ENCODE results near the gene HSD11B2. TPM values are rescaled to one million over a fixed set of nuclear protein-coding genes. Genes with fewer than 3 reads are reported as not detected.
A peak's percentile ranks its signal among the peaks of the same experiment; 100 is the strongest.

HSD11B2 gene
- total RNA-seq, 1 experiment from 2014 or later, result 5.3 TPM

- no TSS peak for BruUV-seq (replicated peaks)
These were observed 29.2 kb downstream of the HSD11B2 start for GRCh38 chr16:67460168-67460567.

GRCh38 chr16:67460961-67461360 lies 30.0 kb downstream of the HSD11B2 start:
- H4K20me1 ChIP-seq (ENCODE audit: insufficient read depth), result peaks cover 50% of the 10 kb centered on the region
- POLR2A ChIA-PET (ENCODE audit: unreplicated experiment), result no interaction called here

More at GRCh38 chr16:67460168-67460567, 29.2 kb downstream of the HSD11B2 start:
- Histone ChIP-seq H3K9me3 (ENCODE audit: insufficient read depth, low read depth) (no peaks in the 10 kb centered on the region), H3K79me2 (ENCODE audit: low read depth) (peaks cover 16% of the 10 kb centered on the region; the same call in 1 of the 2 replicates), H3K36me3 (ENCODE audit: low read depth) (no peaks in the 10 kb centered on the region), H3K9me2 (ENCODE audit: insufficient read depth) (no peaks in the 10 kb centered on the region), H3K27ac (no peak overlapping the region), H3K4me3 (no peak overlapping the region), H3K4me2 (no peak overlapping the region), H3K27me3 (ENCODE audit: insufficient read depth, low read depth) (no peaks in the 10 kb centered on the region), H3F3A (ENCODE audit: insufficient read depth, low read depth) (no peaks in the 10 kb centered on the region), H3K4me1 (replicated peaks; ENCODE audit: insufficient read depth) (no peaks in the 10 kb centered on the region), H4K20me1 (ENCODE audit: insufficient read depth) (peaks cover 46% of the 10 kb centered on the region), H2AFZ (no peak overlapping the region)
- intact Hi-C loops (cut with micrococcal nuclease; ENCODE audit: unreplicated experiment), result loop anchor here (10.0 kb wide), 2 partner anchors 265 to 565 kb away; partner anchors contain the start of genes E2F4, ELMO3 and EXOC3L1
- CTCF ChIA-PET, result interaction anchor here (0.6 kb wide), 1 partner anchor 307 kb away, joined by 9 read pairs; no protein-coding TSS in a partner anchor
- DNase-seq, result no peak
- POLR2A ChIA-PET (ENCODE audit: unreplicated experiment), result no interaction called here
- TF ChIP-seq EZH2 (IDR thresholded peaks at IDR 0.05; ENCODE audit: low read depth), result no peak
- TF ChIP-seq, protein P1, sequence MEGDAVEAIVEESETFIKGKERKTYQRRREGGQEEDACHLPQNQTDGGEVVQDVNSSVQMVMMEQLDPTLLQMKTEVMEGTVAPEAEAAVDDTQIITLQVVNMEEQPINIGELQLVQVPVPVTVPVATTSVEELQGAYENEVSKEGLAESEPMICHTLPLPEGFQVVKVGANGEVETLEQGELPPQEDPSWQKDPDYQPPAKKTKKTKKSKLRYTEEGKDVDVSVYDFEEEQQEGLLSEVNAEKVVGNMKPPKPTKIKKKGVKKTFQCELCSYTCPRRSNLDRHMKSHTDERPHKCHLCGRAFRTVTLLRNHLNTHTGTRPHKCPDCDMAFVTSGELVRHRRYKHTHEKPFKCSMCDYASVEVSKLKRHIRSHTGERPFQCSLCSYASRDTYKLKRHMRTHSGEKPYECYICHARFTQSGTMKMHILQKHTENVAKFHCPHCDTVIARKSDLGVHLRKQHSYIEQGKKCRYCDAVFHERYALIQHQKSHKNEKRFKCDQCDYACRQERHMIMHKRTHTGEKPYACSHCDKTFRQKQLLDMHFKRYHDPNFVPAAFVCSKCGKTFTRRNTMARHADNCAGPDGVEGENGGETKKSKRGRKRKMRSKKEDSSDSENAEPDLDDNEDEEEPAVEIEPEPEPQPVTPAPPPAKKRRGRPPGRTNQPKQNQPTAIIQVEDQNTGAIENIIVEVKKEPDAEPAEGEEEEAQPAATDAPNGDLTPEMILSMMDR (conservative IDR thresholded peaks at IDR 0.05), result no peak

DNA sequence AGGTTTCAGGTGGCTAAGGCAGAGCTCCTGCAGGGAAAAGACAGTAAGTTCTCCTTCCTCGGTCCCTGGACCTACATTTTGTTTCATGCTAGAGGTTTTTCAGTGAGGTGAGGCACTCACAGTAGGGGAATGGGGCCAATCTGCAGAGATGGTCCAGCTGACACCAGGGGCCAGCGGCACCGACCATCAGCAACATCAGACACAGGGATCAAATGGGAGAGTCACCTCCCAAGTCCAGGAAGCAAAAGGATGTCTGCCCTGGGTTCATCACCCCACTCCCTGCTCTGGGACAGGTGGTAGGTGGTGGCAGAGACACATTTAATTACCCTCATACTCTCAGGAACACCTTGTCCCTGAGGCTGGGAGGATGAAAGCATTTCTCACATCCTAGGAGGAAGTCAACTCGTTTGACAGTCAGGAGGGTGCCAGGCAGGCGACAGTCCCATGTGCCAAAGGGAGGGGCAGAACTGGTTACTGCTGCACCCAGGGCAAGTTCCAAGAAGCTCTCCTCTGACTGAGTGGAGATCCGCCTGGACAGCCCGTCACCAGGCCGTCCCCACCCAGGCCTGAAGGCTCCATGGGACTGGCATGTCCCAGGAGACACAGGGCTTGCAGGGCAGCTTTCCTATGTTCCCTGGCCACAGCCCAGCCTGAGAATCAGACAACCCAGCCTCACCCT lies 30.8 kb downstream of the HSD11B2 start:
- peaks cover 55% of the 10 kb centered on the region for H4K20me1 ChIP-seq (ENCODE audit: insufficient read depth)
- CTCF ChIA-PET, result interaction anchor here (0.6 to 1.0 kb wide), 2 partner anchors 15 to 102 kb away, joined by 3 read pairs; no protein-coding TSS in a partner anchor

More at GRCh38 chr16:67460961-67461360, 30.0 kb downstream of the HSD11B2 start:
- Histone ChIP-seq H3K9me3 (ENCODE audit: insufficient read depth, low read depth) (no peaks in the 10 kb centered on the region), H3K79me2 (ENCODE audit: low read depth) (peaks cover 19% of the 10 kb centered on the region), H3K27me3 (ENCODE audit: insufficient read depth, low read depth) (no peaks in the 10 kb centered on the region), H3K4me1 (replicated peaks; ENCODE audit: insufficient read depth) (0 out of 2 replicates have a peak, but pooled peaks cover 5% of the 10 kb centered on the region), H3K27ac (no peak overlapping the region), H3K9me2 (ENCODE audit: insufficient read depth) (no peaks in the 10 kb centered on the region), H3F3A (ENCODE audit: insufficient read depth, low read depth) (no peaks in the 10 kb centered on the region), H3K36me3 (ENCODE audit: low read depth) (no peaks in the 10 kb centered on the region), H3K4me3 (no peak overlapping the region), H2AFZ (no peak overlapping the region), H3K4me2 (no peak overlapping the region)
- BruUV-seq (replicated peaks), result no TSS peak
- intact Hi-C loops (cut with micrococcal nuclease; ENCODE audit: unreplicated experiment), result loop anchor here (10.0 kb wide), 2 partner anchors 266 to 566 kb away; partner anchors contain the start of genes E2F4, ELMO3 and EXOC3L1
- TF ChIP-seq EZH2 (IDR thresholded peaks at IDR 0.05; ENCODE audit: low read depth), result no peak
- TF ChIP-seq, protein P1 (conservative IDR thresholded peaks at IDR 0.05), result no peak
- CTCF ChIA-PET, result no interaction called here
- no peak for DNase-seq

More for the DNA sequence above, 30.8 kb downstream of the HSD11B2 start:
- POLR2A ChIA-PET (ENCODE audit: unreplicated experiment), result no interaction called here
- Histone ChIP-seq H3K4me2 (no peak overlapping the region), H2AFZ (no peak overlapping the region), H3F3A (ENCODE audit: insufficient read depth, low read depth) (no peaks in the 10 kb centered on the region), H3K27ac (no peak overlapping the region), H3K4me1 (replicated peaks; ENCODE audit: insufficient read depth) (0 out of 2 replicates have a peak, but pooled peaks cover 5% of the 10 kb centered on the region), H3K4me3 (no peak overlapping the region), H3K9me2 (ENCODE audit: insufficient read depth) (no peaks in the 10 kb centered on the region), H3K36me3 (ENCODE audit: low read depth) (no peaks in the 10 kb centered on the region), H3K79me2 (ENCODE audit: low read depth) (peaks cover 19% of the 10 kb centered on the region), H3K27me3 (ENCODE audit: insufficient read depth, low read depth) (no peaks in the 10 kb centered on the region), H3K9me3 (ENCODE audit: insufficient read depth, low read depth) (no peaks in the 10 kb centered on the region)
- peak in 1 of 2 experiments; percentile 72 for DNase-seq
- no TSS peak for BruUV-seq (replicated peaks)
- TF ChIP-seq, protein P1 (conservative IDR thresholded peaks at IDR 0.05), result no peak
- intact Hi-C loops (cut with micrococcal nuclease; ENCODE audit: unreplicated experiment), result loop anchor here (10.0 kb wide), 2 partner anchors 267 to 567 kb away; partner anchors contain the start of genes E2F4, ELMO3 and EXOC3L1

Measured in PC-9 (cell line).